ENCODE data around the gene ZNF592.

DNA sequence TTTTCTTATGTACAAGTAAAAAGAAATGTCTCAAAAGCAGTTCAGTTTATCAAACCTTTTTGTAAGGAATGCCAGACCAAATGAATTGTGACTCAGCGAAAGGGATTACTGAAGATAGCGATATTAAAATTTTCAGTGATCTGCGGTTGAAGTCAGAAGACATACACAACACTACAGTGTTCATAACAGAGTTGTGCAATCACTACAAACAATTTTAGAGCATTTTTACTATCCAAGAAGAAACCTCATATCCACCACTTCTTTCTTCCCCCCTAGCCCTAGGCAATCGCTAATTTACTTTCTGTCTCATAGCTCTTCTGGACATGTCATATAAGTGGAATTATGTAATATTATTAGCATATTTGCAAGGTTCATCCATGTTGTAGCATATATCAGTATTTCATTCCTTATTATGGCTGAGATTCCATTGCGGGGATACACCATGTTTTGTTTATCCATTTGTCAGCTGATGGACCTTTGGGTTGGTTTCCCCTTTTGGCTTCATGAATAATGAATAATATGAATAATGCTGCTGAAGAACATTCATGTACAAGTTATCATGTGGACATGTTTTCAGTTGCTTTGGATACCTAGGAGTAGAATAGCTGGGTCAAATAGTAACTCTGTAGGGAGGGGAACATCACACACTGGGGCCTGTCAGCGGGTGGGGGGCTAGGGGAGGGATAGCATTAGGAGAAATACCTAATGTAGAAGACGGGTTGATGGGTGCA lies 45.2 kb downstream of the ZNF592 start:
- TF ChIP-seq, protein P1, sequence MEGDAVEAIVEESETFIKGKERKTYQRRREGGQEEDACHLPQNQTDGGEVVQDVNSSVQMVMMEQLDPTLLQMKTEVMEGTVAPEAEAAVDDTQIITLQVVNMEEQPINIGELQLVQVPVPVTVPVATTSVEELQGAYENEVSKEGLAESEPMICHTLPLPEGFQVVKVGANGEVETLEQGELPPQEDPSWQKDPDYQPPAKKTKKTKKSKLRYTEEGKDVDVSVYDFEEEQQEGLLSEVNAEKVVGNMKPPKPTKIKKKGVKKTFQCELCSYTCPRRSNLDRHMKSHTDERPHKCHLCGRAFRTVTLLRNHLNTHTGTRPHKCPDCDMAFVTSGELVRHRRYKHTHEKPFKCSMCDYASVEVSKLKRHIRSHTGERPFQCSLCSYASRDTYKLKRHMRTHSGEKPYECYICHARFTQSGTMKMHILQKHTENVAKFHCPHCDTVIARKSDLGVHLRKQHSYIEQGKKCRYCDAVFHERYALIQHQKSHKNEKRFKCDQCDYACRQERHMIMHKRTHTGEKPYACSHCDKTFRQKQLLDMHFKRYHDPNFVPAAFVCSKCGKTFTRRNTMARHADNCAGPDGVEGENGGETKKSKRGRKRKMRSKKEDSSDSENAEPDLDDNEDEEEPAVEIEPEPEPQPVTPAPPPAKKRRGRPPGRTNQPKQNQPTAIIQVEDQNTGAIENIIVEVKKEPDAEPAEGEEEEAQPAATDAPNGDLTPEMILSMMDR (conservative IDR thresholded peaks at IDR 0.05 in 1 of 2, IDR thresholded peaks at IDR 0.05 in 1 of 2; ENCODE audit: low read depth in 1 of 2, low read length in 2 of 2) = no peak
- no peak for TF ChIP-seq EZH2 (IDR thresholded peaks at IDR 0.05; ENCODE audit: low read length, missing control alignments)

Data from fibroblast of lung (primary cell).